Skin of body (tissue), 2 donors: ENCODE results near the gene HTR3B. TPM values are rescaled to one million over a fixed set of nuclear protein-coding genes. Genes with fewer than 3 reads are reported as not detected.
"Not testable (repeated sequence)": the region's sequence is repeated elsewhere in the genome, so short reads cannot be mapped to it uniquely, and the experiment has no call there.

Experiments used
- DNase-seq: peaks from one replicate; lab custom pipeline; 2025; lab: John Stamatoyannopoulos, UW
- total RNA-seq: library from RNA; depleted of rRNA; stranded (reverse); fragments of >200 nt; gene quantifications from one replicate; pipeline ENCODE4 v1.2.3, GENCODE V29; 2014

HTR3B gene
- total RNA-seq, 1 donor from 2014 or later, result not detected

DNA sequence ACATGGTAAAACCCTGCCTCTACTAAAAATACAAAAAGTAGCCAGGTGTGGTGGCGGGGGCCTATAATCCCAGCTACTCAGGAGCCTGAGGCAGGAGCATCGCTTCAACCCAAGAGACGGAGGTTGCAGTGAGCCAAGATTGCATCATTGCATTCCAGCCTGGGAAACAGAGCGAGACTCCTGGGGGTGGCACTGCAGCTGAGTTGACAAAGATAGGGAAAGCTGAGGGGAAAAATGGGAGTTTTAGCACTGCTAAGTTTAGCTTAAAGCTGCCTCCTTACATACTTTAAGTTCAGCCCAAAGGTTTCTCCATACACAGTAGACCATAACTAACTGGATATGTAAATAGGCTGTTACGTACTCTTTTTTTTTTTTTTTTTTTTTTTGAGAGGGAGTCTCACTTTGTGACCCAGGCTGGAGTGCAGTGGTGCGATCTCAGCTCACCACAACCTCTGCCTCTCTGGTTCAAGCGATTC lies 20.2 kb upstream of the HTR3B start:
- DNase-seq, result no peak

DNA sequence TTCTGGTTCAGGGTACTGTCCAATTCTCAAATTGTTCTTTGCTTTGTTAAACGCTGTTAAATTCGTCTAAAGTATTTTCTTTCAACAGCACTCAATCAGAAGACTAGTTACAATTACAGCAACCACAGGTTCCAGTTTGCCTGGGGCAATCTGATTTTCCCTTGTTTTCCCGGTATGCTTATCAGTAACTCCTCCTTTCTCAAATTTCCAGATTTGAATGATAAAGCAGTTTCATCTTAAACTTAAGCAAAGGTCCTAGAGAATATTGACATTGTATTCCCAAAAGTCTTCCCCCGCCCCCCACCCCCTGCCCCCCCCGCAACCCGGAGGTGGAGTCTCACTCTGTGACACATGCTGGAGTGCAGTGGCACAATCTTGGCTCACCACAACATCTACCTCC lies 18.7 kb upstream of the HTR3B start:
- DNase-seq, result no peak

- DNase-seq, result no peak
Measured at GRCh38 chr11:113888848-113889247, 15.7 kb upstream of the HTR3B start.

- DNase-seq, result no peak
Measured at GRCh38 chr11:113894421-113894996, 10.1 kb upstream of the HTR3B start.

DNA sequence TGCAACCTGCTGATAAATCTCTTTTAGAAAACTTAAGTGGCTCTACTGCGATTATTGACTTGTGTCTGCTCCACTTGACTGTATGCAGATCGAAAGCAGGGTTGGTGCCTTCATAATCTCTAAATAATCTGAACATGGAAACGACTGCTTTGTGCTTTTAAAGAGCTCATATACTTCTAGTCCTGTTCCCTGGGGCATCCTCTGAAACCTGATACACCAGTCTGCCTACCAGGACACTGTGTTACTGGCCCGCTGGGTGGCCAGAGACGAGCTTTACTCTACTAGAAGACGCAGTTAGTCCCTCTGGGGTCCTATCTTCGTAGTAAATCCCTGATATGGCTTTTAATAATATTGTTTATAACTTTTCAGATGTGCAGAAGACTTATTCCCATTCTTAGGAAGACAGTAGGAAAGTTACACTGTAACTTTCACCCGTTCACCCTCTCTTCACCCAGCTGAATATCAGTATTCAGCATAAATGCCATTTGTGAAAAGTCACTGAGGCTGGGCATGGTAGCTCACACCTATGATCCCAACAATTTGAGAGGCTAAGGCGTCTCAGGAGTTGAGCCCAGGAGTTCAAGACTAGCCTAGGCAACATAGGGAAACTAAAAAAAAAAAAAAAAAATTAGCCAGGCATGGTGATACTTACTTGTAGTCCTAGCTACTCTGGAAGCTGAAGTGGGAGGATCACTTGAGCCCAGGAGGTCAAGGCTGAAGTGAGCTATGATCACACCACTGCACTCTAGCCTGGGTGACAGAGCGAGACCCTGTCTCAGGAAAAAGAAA lies 9.0 kb upstream of the HTR3B start:
- no peak for DNase-seq

- no peak for DNase-seq
Measured at GRCh38 chr11:113896156-113896879, 8.3 kb upstream of the HTR3B start.

DNA sequence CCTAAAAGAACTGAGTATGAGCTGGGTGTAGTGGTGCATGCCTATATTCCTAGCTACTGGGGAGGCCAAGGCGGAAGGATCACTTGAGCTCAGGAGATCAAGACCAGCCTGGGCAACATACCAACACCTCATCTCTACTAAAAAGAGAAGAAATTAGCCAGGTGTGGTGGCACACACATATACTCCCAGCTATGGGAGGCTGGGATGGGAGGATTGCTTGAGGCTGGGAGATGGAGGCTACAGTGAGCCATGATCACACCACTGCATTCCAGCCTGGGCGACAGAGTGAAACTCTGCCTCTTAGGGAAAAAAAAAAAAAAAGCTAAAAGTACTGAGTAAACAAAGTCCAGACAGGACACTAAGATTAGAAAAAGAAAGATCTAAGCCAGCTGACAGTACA lies 3.5 kb upstream of the HTR3B start:
- no peak for DNase-seq

- DNase-seq, result no peak
Measured at GRCh38 chr11:113906038-113906437, 1.4 kb downstream of the HTR3B start.

GRCh38 chr11:113906516-113906915 lies 1.9 kb downstream of the HTR3B start:
- no peak for DNase-seq

DNA sequence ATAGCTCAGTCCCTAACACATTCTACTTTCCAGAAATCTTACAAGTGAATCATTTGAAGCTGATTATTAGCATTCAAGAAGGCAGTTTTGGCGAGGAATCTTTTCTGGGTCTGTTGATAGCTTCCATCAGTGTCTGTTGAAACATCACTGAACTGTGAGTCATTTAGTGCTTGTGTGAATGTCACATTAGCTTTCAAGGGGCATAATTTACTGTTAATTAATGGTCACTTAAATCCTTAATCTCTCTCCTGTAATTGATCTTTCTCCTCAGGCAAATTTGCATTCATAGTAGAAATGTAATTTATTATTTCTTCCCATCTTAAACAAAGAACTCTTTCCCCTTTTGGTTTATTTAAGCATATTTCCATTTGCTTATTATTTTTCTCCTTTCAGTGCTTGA lies 2.6 kb downstream of the HTR3B start:
- no peak for DNase-seq

GRCh38 chr11:113907681-113908080 lies 3.1 kb downstream of the HTR3B start:
- no peak for DNase-seq

GRCh38 chr11:113908098-113908497 lies 3.5 kb downstream of the HTR3B start:
- no peak for DNase-seq

DNA sequence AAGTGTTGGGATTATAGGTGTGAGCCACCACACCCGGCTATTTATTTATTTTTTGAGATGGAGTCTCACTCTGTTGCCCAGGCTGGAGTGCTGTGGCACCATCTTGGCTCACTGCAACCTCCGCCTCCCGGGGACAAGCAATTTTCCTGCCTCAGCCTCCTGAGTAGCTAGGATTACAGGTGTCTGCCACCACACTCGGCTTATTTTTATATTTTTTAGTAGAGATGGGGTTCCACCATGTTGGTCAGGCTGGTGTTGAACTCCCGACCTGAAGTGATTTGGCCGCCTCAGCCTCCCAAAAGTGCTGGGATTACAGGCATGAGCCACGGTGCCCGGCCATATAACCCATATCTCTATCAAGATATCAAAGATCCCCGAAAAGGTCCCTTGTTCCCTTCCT lies 6.9 kb downstream of the HTR3B start:
- not testable (repeated sequence) for DNase-seq

DNA sequence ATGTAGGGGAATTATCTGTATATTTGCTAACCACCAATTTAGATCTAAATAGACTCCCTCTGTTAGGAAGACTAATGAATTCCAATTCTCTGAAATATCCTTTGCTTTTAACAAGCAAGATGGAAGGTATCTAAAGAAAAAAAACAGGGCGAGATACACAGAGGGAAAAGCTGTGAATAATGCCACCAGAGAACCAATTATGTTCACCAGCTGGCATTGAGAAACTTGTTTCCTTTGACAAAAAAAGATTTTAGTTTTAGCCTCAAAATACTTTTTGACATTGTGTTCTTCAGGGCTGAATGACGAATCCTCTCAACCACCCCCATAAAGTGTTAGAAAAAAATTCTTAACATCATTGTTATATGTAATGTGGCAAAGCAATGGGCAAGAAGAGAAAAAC lies 19.0 kb downstream of the HTR3B start:
- DNase-seq, result no peak

DNA sequence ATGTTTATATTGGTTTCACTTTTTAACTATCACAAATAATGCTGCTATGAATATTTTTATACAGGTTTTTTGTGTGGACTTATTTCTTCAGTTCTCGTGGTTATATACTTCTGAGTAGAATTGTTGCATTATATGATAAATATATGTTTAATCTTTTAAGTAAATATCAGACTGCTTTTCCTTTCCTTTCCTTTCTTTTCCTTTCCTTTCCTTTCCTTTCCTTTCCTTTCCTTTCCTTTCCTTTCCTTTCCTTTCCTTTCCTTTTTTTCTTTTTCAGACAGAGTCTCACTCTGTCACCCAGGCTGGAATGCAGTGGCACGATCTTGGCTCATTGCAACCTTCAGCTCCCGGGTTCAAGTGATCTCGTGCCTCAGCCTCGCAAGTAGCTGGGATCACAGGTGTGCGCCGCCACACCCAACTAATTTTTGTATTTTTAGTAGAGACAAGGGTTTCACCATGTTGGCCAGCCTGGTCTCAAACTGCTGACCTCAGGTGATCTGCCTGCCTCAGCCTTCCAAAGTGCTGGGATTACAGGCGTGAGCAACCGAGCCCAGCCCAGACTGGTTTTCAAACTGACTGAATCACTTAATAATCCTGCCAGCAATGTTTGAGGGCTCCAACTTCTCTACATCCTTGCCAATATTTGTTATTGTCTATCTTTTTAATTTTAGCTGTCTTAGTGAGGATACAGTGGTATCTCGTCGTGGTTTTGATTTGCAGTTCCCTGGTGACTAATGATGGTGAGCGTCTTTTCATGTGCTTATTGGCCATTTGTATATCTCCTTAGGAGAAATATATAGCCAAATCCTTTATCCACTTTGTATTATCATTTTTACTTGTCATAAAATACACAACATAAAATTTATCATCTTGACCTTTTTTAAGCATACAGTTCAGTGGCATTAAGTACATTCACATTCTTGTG lies 21.9 kb downstream of the HTR3B start:
- no peak for DNase-seq

DNA sequence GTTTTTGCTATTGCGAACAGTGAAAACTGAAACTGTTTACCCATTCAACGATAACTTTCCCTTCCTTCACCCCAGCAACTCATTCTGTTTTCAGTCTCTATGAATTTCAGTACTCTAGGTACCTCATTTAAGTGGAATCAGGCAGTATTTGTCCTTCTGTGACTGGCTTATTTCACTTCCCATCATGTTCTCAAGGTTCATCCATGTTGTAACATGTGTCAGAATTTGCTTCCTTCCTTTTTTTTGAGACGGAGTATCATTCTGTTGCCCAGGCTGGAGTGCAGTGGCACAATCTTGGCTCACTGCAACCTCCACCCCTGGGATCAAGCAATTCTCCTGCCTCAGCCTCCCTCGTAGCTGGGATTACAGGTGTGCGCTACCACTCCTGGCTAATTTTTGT lies 23.7 kb downstream of the HTR3B start:
- no peak for DNase-seq

DNA sequence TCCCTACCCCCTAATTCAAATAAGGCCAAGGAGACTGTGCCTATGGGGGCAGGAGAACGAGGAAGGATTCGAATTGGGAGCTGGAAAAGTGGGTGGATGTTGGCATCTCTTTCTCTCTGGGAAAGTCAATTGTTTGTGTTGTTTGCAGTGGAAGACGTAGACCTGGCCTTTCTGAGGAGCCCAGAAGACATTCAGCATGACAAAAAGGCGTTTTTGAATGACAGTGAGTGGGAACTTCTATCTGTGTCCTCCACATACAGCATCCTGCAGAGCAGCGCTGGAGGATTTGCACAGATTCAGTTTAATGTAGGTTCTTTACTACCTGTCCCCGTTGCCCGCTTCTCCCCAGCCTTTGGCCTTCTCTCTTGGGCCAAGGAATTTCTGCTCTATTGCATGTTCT lies 28.2 kb downstream of the HTR3B start:
- no peak for DNase-seq

- DNase-seq, result not testable (repeated sequence)
Measured at GRCh38 chr11:113934193-113934592, 29.6 kb downstream of the HTR3B start.

- no peak for DNase-seq
Measured at GRCh38 chr11:113934761-113935160, 30.2 kb downstream of the HTR3B start.

GRCh38 chr11:113935858-113936257 lies 31.3 kb downstream of the HTR3B start:
- DNase-seq, result no peak

- no peak for DNase-seq
Measured at GRCh38 chr11:113937918-113938317, 33.3 kb downstream of the HTR3B start.
